NCI-H510A treated with DMSO at 0.1 percent for 48 hours (cell line): ENCODE results near the gene ASIP.

Experiments used
- DNase-seq: peaks from one replicate; lab custom pipeline; 2025; lab: John Stamatoyannopoulos, UW

ASIP gene

DNA sequence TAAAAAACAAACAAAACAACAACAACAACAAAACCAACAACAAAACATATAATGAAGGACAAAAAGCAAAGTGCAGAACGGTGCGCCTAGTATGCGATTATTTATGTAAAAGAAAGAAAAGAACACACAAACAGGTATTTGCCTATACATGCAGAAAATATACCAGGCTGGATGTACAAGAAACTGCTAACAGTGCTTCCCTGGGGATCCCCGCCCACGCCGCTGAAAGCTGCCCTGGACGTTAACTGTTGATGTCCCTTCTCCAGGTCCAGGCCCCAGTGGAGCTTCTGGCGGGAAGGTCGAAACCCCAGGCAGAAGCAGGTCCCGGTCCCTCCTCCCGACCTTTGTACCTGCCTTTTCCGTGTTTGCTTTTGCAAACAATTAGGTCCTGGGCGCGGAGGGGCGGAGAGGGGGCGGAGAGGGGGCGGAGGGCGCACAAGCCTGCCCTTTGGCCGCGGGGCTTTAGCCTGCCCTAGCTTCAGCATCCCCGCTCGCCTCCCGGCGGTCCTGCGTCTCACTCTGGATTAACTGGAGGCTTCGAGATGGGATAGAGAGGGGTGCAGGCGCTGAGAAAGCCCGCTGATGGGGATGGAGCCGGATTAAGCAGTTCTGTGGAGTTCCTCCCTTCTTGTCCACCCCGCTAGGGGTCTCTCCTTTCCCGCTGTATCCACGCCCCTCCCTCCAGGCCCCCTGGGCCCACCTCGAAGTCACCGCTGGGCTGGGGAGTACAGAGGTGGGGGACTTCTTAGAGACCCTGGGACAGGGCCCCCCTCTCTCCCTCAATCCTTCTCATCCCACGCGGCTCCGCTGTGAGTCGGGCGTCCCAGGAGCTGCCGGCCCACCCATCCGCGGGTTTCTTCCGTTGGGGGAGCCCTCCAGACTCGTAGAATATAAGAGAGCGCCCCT is 70.1 kb downstream of the ASIP start:
- DNase-seq = peak; percentile 56

DNA sequence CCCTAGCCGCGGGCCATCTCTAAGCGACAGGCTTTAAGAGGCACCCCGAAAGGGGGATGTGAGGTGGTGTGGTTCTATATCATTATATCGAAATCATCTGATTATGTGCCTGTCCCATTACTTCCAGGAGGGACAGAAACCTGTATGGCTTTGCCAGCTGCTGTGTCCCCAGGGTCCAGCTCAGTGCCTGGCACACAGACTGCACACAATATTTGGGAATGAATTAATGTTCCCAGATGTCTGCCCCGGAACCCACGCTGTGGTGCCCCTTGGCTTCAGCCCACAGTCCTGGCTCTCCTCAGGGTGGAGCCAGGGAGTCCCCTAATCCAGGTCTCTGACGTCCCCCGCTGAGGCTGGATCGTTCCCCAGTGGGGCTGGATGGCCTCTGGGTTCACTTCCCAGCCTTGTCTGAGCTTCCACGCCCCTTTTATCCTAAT is 70.8 kb downstream of the ASIP start:
- no peak for DNase-seq

DNA sequence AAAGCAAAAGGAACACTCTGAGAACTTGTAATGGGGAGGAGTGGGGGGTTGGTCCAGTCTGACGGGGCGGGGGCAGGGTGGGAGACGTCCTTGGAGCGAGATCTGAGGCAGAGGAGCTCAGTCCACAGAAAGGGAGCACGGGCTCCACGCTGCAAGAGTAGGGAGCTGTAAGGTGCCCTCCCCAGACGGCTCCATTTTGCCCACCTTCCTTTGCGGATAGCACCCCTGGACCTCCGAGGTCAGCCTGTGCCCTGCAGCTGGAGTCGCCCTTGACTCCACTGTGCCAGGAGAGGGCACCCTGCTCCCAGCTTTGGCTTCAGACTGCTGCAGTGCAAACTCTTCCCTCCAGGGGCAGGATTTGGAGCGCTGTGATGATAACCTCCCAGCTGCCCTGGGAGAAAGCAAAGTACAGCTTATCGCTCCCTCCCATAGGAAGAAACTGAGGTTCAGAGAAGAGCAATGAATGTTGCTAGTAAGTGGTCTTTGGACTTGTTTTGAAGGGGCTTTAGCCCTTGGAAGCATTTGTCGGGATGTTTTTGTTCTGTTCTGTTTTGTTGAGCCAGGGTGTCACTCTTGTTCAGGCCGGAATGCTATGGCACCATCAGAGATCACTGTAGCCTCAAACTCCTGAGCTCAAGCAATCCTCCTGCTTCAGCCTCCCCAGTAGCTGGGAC is 71.5 kb downstream of the ASIP start:
- DNase-seq = peak; percentile 92

DNA sequence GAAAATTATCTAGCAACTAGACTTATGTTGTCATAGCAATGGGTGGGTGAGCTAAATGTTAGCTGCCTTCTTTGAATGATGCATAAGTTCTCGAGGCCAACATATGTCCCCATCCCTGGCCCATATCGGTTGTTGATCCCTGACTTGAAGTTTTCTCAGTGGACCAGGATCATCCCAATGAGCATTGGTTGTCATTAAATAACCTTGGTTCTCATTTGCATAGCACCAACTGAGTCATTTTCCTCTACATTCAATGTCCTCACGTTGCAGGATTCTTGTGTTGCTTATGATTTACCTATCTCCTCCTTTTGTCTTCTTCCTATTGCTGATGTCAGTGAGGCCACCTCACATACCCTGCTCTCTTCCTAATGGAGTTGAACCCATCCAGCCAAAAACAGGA is 74.0 kb downstream of the ASIP start:
- DNase-seq = no peak

DNA sequence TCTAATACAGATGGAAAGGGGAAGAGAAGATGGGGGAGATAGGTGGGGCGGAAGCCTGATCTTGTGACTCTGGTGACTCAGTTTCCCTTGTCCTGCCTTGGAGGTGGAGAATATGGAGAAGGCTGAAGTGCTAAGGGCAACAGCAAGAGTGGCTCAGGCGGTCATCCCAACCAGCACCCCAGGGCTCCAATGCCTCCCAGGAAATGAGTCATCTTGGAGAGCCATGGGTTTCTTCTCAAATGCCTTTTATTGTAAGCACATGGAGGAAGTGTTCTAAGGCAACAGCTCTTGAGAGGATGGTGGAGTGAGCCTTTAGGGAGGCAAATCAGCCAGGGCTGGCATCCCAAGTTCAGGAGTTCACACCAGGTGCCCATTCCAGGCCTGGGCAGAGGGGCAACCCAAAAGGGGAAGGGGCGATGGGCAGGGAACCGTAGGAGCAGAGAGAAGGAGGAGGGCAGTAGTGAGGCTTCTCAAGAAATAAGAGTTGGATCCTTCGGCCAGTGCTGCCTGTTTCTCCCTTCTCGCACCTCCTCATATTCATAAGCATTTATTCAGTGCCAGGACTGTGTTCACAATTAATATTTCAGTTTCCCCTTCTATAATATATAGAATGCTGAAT is 75.1 kb downstream of the ASIP start:
- DNase-seq = no peak
